HFFc6 (cell line): ENCODE data around the gene PCDH17. TPM values are rescaled to one million over a fixed set of nuclear protein-coding genes. Genes with fewer than 3 reads are reported as not detected.

ENCODE experiments used
- DNase-seq: peaks from one replicate; pipeline ENCODE4 v3.0.0-alpha.2; 2018
- H3K27ac Mint-ChIP-seq: 2 replicates; pipeline ENCODE4 v1.8.0; 2020; ENCODE audit warnings: mild to moderate bottlenecking, mixed read lengths
- H3K27me3 Mint-ChIP-seq: 2 replicates; pipeline ENCODE4 v1.8.0; 2021; ENCODE audit warnings: mild to moderate bottlenecking, moderate library complexity, mixed read lengths; ENCODE audit not compliant: insufficient read depth
- H3K36me3 Mint-ChIP-seq: 2 replicates; pipeline ENCODE4 v1.8.0; 2021; ENCODE audit warnings: low read depth, mixed read lengths
- H3K4me1 Mint-ChIP-seq: 2 replicates; pipeline ENCODE4 v1.8.0; 2020; ENCODE audit warnings: low read depth, mixed read lengths
- H3K4me3 Mint-ChIP-seq: 2 replicates; pipeline ENCODE4 v1.8.0; 2020; ENCODE audit warnings: mild to moderate bottlenecking, moderate library complexity, mixed read lengths
- H3K9me3 Mint-ChIP-seq: 2 replicates; pipeline ENCODE4 v1.8.0; 2020; ENCODE audit warnings: mild to moderate bottlenecking, mixed read lengths
- CTCF ChIP-seq: fragments of 200-600 bp; sonication (generic); IDR thresholded peaks from 2 replicates; pipeline ENCODE4 v1.5.0; 2021; ENCODE audit warnings: antibody characterized with exemption, mild to moderate bottlenecking
- total RNA-seq, 6 experiments: library from RNA; stranded (reverse); fragmentation: NEBNext Ultra II Directional; extraction: Animal tissue kit (Norgen Biotek cat#: 25700); gene quantifications; 2 replicates in 1 of 6; 3 replicates in 5 of 6; pipeline ENCODE4 v1.2.3, GENCODE V29; 2021

PCDH17 gene
- total RNA-seq, 6 experiments from 2014 or later: 0.05 TPM; not detected in 5

GRCh38 chr13:57601536-57601935, 30.0 kb upstream of the PCDH17 start:
- peaks cover 15% of the 10 kb centered on the region for H3K9me3 Mint-ChIP-seq
- H3K27ac Mint-ChIP-seq: no peak overlapping the region
- TF ChIP-seq CTCF: no peak
- H3K27me3 Mint-ChIP-seq: no peaks in the 10 kb centered on the region
- no peak overlapping the region for H3K4me3 Mint-ChIP-seq
- no peaks in the 10 kb centered on the region for H3K4me1 Mint-ChIP-seq
- H3K36me3 Mint-ChIP-seq: no peaks in the 10 kb centered on the region; the same call in 1 of the 2 replicates
- no peak for DNase-seq

- H3K36me3 Mint-ChIP-seq: no peaks in the 10 kb centered on the region
- no peak overlapping the region for H3K4me3 Mint-ChIP-seq
- no peak for DNase-seq
- no peak for TF ChIP-seq CTCF
- no peak overlapping the region for H3K27ac Mint-ChIP-seq
- peaks cover 6% of the 10 kb centered on the region; the same call in 1 of the 2 replicates for H3K9me3 Mint-ChIP-seq
- no peaks in the 10 kb centered on the region for H3K27me3 Mint-ChIP-seq
- no peaks in the 10 kb centered on the region for H3K4me1 Mint-ChIP-seq
Observed at GRCh38 chr13:57604442-57604841, 27.1 kb upstream of the PCDH17 start.

GRCh38 chr13:57611969-57612368, 19.6 kb upstream of the PCDH17 start:
- DNase-seq: no peak
- no peaks in the 10 kb centered on the region for H3K36me3 Mint-ChIP-seq
- no peak overlapping the region for H3K27ac Mint-ChIP-seq
- no peaks in the 10 kb centered on the region for H3K4me1 Mint-ChIP-seq
- no peak overlapping the region for H3K4me3 Mint-ChIP-seq
- no peak for TF ChIP-seq CTCF
- no peaks in the 10 kb centered on the region for H3K27me3 Mint-ChIP-seq
- H3K9me3 Mint-ChIP-seq: no peaks in the 10 kb centered on the region

- Mint-ChIP-seq H3K27ac (no peak overlapping the region), H3K4me1 (no peaks in the 10 kb centered on the region), H3K36me3 (no peaks in the 10 kb centered on the region), H3K4me3 (no peak overlapping the region), H3K9me3 (no peaks in the 10 kb centered on the region), H3K27me3 (no peaks in the 10 kb centered on the region)
- DNase-seq: no peak
- no peak for TF ChIP-seq CTCF
Observed at GRCh38 chr13:57612568-57612967, 19.0 kb upstream of the PCDH17 start.

GRCh38 chr13:57624565-57625435, 6.7 kb upstream of the PCDH17 start:
- Mint-ChIP-seq H3K27ac (no peak overlapping the region), H3K4me3 (no peak overlapping the region), H3K36me3 (no peaks in the 10 kb centered on the region), H3K9me3 (no peaks in the 10 kb centered on the region), H3K27me3 (peaks cover 11% of the 10 kb centered on the region), H3K4me1 (peaks cover 10% of the 10 kb centered on the region)
- peak; percentile 40 for DNase-seq
- peak; percentile 94 for TF ChIP-seq CTCF
